Activated T-cell treated with anti-CD3 and anti-CD28 coated beads for 1 hour (primary cell): ENCODE measurements around the gene RNF167.

ENCODE experiments used
- DNase-seq: peaks from one replicate; pipeline ENCODE4 v3.0.0-alpha.2; 2020; ENCODE audit warnings: low read depth

Gene RNF167

DNA sequence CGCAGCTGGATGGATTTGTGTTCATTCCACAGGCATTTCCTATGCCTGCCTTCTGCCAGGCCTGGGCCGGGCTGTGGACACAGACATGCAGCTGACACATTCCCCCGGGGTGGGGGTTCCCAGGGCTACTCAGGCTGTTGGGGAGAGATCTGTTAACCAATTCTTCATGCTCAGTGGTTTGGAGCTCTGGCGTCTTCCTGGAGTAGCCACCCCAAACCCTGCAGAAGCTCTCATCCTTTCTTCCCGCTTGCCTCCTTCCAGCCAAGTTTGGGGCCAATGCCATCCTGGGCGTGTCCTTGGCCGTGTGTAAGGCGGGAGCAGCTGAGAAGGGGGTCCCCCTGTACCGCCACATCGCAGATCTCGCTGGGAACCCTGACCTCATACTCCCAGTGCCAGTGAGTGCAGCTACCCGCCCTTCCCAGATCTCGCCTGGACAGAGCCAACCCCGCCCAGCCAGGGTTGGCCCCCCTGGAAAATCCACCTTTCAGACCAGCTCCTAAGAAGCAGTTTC lies 13.4 kb downstream of the RNF167 start:
- no peak for DNase-seq

- DNase-seq, result no peak
Measured at GRCh38 chr17:4955091-4955490, 15.0 kb downstream of the RNF167 start.

DNA sequence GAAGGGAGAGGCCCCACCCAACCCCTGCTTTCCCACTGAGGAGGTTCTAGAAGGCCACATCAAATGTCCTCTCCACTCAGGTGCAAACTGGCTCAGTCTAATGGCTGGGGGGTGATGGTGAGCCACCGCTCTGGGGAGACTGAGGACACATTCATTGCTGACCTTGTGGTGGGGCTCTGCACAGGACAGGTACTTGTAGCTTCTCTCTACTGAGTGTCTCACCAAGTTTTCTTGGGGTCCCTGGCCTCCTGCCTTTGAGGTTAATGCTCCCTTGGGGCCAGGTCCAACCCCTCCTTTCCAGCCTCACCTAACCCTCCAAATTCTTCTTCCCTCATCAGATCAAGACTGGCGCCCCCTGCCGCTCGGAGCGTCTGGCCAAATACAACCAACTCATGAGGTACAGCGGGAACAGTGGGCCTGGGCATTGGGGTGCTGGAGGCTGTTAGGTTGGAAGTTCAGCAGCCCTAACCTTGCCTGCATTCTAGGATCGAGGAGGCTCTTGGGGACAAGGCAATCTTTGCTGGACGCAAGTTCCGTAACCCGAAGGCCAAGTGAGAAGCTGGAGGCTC lies 16.5 kb downstream of the RNF167 start:
- DNase-seq, result peak; percentile 49

DNA sequence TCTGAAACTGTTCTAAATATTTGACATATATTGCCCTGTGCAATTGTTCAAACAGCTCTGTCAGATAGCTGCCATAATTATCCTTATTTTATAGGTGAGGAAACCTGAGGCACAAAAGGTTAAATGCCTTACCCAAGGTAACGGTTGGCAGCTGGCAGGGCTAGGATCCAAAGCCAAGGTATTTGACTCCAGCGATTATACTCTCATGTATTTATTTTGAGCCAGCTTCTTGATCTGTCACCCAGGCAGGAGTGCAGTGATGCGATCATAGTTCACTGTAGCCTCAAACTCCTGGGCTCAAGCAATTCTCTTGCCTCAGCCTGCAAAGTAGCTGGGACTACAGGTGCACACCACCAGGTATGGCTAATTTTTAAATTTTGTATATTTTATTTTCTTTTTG lies 18.0 kb downstream of the RNF167 start:
- no peak for DNase-seq

- no peak for DNase-seq
Measured at GRCh38 chr17:4959261-4959965, 19.3 kb downstream of the RNF167 start.

- no peak for DNase-seq
Measured at GRCh38 chr17:4960279-4960922, 20.3 kb downstream of the RNF167 start.

DNA sequence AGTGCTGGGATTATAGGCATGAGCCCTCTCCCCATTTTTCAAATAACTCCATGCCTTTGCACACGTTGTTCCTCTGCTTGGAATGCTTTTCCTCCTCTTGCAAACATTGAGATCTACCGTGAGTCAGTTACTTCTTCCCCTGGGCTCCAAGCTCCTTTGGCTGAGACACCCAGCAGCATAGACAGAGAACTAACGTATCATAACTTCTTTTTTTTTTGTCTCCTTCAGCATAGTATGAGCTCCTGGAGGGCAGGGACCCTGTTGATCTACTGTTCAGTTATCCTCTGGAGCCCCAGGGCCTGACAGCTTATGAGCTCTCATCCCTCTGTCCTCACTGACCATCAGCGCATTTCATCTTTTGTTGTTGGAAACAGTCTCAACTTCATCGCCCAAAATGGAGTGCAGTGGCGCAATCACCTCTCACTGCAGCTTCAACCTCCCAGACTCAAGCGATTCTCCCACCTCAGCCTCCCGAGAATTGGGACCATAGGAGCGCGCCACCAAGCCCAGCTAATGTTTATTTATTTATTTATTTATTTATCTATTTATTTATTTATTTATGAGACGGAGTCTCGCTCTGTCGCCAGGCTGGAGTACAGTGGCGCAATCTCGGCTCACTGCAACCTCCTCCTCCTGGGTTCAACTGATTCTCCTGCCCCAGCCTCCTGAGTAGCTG lies 25.4 kb downstream of the RNF167 start:
- no peak for DNase-seq

DNA sequence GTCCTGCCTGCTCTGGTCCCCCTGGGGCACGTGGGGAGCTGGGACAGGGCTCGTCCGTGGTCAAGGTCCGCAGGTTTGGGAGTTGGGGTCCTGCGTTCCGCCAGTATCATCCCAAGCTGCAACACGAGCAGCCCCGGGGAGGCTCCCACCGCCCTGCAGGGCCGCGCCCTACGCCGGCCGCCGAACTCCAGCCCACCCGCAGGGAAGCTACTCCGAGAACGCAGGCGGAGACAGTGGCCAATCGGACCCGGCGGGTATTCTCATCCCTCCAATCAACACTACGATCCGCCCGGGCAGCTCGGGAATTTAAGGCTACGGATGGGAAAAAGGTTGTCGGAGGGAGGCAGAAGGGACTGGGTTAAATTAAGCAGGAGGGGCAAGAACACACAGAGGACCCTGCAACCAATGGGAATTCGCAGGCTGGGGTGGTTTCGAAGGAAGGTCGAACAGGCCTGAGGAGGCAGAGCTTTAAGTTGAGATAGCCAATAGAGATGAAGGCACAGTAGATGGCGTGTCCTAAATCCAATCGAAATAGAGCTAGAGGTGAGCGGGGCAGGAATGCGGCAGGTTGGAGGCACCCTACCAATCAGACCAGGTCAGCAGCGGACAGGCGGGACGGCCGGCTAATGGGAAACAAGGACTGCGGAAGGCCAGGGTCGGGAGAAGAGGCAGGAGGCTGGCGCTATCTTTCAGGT lies 26.9 kb downstream of the RNF167 start:
- peak; percentile 80 for DNase-seq

GRCh38 chr17:4967539-4968485 lies 27.7 kb downstream of the RNF167 start, which contains the start of gene SPAG7:
TSS of gene SPAG7 (minus strand) at chr17:4967817. CDS start at chr17:4967804, 13 bp downstream.
- peak; percentile 86 for DNase-seq

- DNase-seq, result no peak
Measured at GRCh38 chr17:4968486-4969046, 28.5 kb downstream of the RNF167 start.

DNA sequence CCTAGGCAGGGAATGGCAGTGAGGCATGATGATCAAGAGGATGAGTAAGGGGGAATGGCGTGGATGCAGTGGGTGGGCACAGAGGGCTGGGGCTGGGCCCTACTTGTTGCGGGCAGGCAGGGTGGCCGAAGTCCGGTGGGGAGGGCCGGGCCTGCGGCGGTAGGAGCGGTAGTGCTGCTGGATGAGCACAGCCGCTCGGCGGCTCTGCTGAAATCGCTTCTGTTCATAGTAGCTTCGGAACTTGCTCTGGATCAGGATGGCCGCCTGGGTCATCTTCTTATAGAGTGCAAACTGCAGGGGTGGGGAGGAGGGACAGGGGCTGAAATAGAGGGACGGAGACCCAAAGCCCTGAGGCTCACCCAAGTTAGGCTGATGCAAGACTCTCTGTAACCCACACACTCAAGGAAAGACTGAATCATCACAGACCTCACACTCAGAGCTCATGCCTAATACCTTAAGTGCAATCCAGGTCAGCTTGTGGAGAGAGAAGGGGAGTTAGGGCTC lies 29.0 kb downstream of the RNF167 start:
- no peak for DNase-seq

DNA sequence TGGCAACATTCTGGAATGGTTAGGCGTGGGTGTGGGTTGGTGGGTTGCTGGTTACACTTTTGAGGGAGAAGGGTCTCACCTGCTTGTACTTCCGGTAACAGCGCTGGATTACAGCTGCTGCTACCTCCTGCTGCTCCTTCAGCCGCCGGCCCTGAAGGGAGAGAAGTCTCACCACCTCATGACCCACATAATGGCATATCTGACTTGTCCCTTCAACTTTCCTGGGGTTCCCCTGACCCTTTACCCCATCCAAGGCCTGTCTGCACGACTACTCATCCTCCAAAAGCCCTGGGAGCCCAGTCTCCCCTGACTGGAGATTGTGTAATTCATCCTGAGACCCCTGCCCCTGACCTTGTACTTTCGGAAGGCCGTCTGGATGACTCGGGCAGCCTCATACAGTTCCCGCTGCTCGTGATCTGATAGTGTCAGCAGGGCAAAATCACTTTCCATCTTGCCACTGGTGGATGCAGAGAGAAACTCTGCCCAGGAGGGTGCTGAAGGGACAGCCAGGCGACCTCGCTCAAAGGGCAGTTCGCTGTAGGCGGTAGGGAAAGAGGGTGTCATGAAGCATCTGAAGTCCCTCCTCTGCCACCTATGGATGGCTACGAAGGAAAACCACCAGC lies 29.6 kb downstream of the RNF167 start:
- DNase-seq, result no peak

DNA sequence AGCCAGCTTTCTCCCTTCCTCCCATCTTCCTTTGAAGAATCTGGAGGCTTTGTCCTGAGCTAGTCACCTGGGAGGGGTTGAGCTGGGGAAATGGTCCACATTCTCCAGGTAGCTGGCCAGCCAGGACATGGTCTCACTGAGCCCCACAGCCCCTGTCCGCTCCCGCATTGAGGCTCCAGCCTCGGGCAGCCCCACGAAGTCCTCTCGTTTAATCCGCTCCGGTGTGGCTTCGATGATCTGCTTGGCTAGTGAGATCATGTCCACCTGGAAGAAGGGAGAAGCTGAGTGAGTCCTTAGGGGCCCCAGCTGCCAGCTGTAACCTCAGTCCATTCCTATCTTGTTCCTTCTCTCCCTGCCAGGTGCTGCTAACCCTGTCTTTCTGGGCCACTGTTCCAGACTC lies 30.2 kb downstream of the RNF167 start:
- DNase-seq, result no peak

DNA sequence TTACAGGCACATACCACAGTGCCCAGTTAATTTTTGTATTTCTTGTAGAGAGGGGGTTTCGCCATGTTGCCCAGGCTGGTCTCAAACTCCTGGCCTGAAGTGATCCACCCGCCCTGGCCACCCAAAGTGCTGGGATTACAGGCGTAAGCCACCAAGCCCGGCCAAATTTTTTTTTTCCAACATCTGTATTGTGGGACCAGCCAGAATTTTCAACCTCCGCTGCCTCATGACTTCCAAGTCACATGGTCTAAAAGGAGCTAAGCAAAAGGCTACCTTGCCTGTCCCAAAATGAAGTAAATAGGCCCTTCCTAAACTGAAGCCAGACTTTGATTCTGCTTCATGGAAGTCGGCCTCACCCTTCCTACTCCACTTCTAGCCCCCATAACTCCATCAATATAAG lies 31.8 kb downstream of the RNF167 start:
- DNase-seq, result no peak

DNA sequence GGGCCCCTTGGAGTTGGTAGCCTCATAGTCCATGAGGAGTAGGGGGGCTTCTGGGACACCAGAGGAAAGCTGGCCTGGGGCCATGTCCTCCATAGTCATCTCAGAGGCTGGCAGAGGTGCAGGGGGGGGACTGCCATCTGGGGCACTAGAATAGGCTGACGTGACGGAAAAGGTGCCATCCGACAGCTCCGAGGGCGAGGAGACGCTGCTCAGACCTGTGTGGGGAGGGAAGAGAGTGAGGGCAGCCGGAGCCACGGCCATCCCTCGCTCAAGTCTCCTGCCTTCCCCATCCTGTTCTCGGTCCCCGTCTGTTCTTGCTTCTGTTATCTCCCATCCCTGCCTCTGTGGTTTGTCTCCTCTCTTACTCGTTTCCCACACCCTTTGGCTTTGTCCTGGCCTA lies 32.3 kb downstream of the RNF167 start:
- no peak for DNase-seq

DNA sequence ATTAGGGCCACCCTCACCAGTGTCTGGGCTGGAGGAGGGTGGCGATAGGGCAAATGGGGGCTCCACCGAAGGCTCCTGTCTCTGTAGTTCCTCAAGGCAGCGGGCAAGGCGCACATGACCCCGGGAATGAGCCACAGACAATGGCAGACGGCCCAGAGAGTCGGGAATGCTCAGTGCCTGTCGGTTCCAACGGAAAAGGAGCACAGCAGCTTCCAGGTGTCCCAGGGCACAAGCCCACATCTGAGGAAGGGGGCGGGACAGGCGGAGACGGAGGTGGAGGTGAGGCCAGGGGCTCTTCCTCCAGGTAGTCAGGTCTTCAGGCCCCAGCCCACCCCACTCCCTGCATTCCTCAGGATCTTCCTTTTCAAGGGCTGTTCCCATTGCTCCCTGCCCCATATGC lies 32.7 kb downstream of the RNF167 start:
- DNase-seq, result no peak

DNA sequence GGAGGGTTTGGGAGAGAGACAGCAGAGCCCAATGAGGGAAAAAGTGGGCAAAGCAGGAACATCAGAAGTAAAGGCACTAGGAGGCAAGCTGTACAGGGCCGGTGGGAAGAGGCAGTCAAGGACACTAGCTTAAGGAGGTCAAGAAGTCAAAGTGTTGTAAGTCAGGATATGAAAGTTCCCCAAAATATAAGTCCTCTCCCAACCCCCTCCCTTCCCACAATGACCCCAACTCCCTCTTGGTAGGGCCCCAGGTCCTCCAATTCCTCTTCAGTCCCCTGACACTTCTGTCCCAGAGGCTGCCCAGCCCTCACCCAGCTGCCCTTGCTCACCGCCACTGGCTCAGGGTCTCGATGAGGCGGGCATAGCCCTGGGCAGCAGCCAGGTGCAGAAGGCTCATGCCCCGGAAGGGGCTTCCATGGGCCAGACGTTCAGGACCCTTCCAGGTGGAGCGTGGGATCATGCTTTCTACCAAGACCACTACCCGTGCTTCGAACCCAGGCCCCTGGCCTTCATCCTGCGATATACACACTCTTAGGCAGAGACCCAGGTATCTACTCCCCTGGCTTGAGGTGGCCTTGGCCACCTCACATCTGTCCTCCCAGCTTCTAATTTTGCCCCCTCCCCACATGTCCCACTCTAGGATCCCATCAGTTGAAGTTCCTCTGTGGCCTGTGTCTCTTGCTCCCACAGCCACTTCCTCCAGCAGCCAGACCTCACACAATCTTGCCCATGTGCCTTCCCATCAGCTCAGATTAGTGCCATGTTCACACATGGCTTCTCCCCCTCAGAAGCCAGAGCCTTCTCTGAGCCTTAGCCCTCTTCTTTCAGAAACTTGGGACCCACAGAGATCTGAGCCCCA lies 33.4 kb downstream of the RNF167 start:
- DNase-seq, result no peak

DNA sequence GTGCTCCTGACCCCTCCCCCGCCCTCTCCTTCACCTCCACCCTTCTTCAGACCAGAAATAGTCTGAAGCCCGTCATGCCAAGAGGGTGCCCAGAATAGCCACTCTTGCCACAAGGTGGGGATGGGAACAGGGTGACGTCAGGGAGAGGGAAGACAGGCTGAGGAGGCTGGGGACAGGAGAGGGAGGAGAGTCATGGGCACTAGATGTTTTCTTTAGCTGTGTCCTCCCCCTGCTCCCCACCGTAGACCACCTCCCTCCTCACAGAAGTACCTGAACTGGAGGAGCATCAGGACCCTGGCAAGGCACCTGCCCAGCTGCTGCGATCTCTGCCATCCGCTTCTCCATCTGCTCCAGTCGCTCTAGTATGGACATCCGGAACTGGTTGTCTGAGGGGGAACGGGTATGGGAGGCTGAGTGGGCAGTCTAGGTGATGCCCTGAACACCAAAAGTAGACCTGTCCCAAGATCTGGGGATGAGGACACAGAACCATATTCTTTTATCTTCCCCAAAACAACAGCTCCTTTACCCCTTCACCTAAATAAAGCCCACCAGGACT lies 34.1 kb downstream of the RNF167 start:
- DNase-seq, result no peak

DNA sequence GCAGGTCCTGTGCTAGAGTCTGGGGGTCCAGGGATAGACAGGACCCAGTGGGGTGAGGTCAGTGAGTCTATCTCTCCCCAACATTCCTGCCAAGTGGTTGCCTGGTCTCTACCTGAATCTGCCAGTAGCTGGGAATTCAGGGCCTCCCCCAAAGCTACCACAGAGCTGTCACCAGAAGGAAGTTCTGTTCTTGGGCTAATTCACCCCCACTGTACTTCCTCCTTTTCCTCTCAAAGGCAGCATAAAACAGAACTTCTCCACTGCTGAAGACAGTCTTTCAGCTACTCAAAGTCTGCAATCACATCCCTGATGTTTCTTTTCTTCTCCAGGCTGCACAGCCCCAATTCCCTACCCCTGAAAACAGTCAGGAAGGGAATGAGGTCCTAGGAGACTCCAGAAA lies 38.7 kb downstream of the RNF167 start:
- DNase-seq, result no peak
